H1 (cell line): ENCODE measurements around the gene ZCCHC12. TPM values are rescaled to one million over a fixed set of nuclear protein-coding genes. Genes with fewer than 3 reads are reported as not detected.

Source experiments
- CTCF ChIA-PET: fragments of 300-600 bp; sonication (Branson Sonifier 250); formaldehyde crosslinking; loops from one replicate; lab custom pipeline; 2021; ENCODE audit not compliant: partially characterized antibody; lab: Charles Lee
- POLR2A ChIA-PET: fragments of 300-600 bp; sonication (Branson Sonifier 250); formaldehyde crosslinking; loops from one replicate; lab custom pipeline; 2021; ENCODE audit warnings: inconsistent platforms; ENCODE audit not compliant: partially characterized antibody; lab: Charles Lee
- DNase-seq, 2 experiments: peaks; one replicate each; pipeline versions ENCODE4 v3.0.0 to v3.0.0-alpha.2; 2010 to 2022; ENCODE audit warnings: low spot score in 2 of 2, low read depth in 1 of 2, mixed read lengths in 1 of 2
- FAIRE-seq: peaks from 2 replicates; lab custom pipeline; 2011; peaks lifted over from hg19 to GRCh38; lab: Jason Lieb, UNC
- H2AFZ ChIP-seq: 2 replicates; pipeline ENCODE4 v1.8.1; 2012; ENCODE audit warnings: low read length, inconsistent platforms
- H2AK5ac ChIP-seq: 2 replicates; pipeline ENCODE4 v1.6.1; 2013; ENCODE audit warnings: low read depth, low read length
- H2BK120ac ChIP-seq: replicated peaks from 2 replicates; pipeline ENCODE3; 2013; ENCODE audit warnings: low read depth, low read length, inconsistent platforms
- H2BK12ac ChIP-seq: 2 replicates; pipeline ENCODE4 v1.6.1; 2013; ENCODE audit warnings: low read depth, low read length
- H2BK15ac ChIP-seq: 2 replicates; pipeline ENCODE4 v1.6.1; 2013; ENCODE audit warnings: low read length
- H2BK20ac ChIP-seq: 2 replicates; pipeline ENCODE4 v1.6.1; 2013; ENCODE audit warnings: low read length
- H2BK5ac ChIP-seq: 2 replicates; pipeline ENCODE4 v1.6.1; 2013; ENCODE audit warnings: low read depth, low read length
- H3K14ac ChIP-seq: 2 replicates; pipeline ENCODE4 v1.6.1; 2013; ENCODE audit warnings: inconsistent platforms; ENCODE audit not compliant: insufficient read length
- H3K18ac ChIP-seq: 2 replicates; pipeline ENCODE4 v1.6.1; 2013; ENCODE audit warnings: low read length; ENCODE audit errors: extremely low read depth
- H3K23ac ChIP-seq: 2 replicates; pipeline ENCODE4 v1.6.1; 2013; ENCODE audit warnings: inconsistent platforms; ENCODE audit not compliant: insufficient read length
- H3K23me2 ChIP-seq: 2 replicates; pipeline ENCODE4 v1.6.1; 2013; ENCODE audit warnings: low read depth, low read length
- H3K27ac ChIP-seq: 2 replicates; pipeline ENCODE4 v1.6.1; 2011; ENCODE audit warnings: low read depth, low read length, inconsistent platforms
- H3K27me3 ChIP-seq, 4 experiments: replicated peaks in 1 of 4; 1 replicate in 1 of 4; 2 replicates in 3 of 4; pipeline versions ENCODE4 v1.6.1 to v1.8.1; 2011 to 2013; ENCODE audit warnings: low read length in 3 of 4, mild to moderate bottlenecking in 3 of 4, inconsistent platforms in 2 of 4, mixed read lengths in 2 of 4, moderate library complexity in 1 of 4; ENCODE audit not compliant: control insufficient read depth in 3 of 4, insufficient read depth in 3 of 4; ENCODE audit errors: extremely low read depth in 1 of 4
- H3K36me3 ChIP-seq, 4 experiments: 2 replicates each; pipeline versions ENCODE4 v1.6.1 to v1.8.1; 2011 to 2013; ENCODE audit warnings: mild to moderate bottlenecking in 4 of 4, low read length in 3 of 4, moderate library complexity in 2 of 4, control low read depth in 1 of 4, inconsistent platforms in 1 of 4; ENCODE audit not compliant: insufficient read depth in 4 of 4, control insufficient read depth in 2 of 4
- H3K4ac ChIP-seq: replicated peaks from 2 replicates; pipeline ENCODE3; 2013; ENCODE audit warnings: low read length, low read depth, mixed read lengths, inconsistent platforms; ENCODE audit not compliant: insufficient read length
- H3K4me1 ChIP-seq, 4 experiments: replicated peaks in 1 of 4; 1 replicate in 1 of 4; 2 replicates in 3 of 4; pipeline versions ENCODE4 v1.6.1 to v1.8.1; 2011 to 2013; ENCODE audit warnings: low read length in 3 of 4, inconsistent platforms in 2 of 4, mixed read lengths in 1 of 4; ENCODE audit not compliant: insufficient read depth in 4 of 4, control insufficient read depth in 3 of 4
- H3K4me2 ChIP-seq, 2 experiments: 2 replicates each; pipeline versions ENCODE4 v1.6.1 to v1.8.1; 2011 to 2013; ENCODE audit warnings: low read depth in 2 of 2, low read length in 2 of 2, control low read depth in 1 of 2, inconsistent platforms in 1 of 2, mild to moderate bottlenecking in 1 of 2; ENCODE audit not compliant: insufficient read depth in 1 of 2
- H3K4me3 ChIP-seq, 4 experiments: fragments of 200-600, 300-600 bp in 1 of 4; sonication (generic), shearing (Covaris generic), sonication (Bioruptor Twin) in 1 of 4; 2 replicates each; pipeline versions ENCODE4 v1.5.1 to v1.8.1; 2011 to 2016; ENCODE audit warnings: low read length in 4 of 4, low read depth in 3 of 4, control low read depth in 2 of 4, inconsistent platforms in 2 of 4, mild to moderate bottlenecking in 2 of 4, mixed read lengths in 1 of 4, moderate library complexity in 1 of 4; ENCODE audit not compliant: insufficient read depth in 2 of 4; ENCODE audit errors: extremely low read depth in 1 of 4
- H3K56ac ChIP-seq: replicated peaks from 2 replicates; pipeline ENCODE3; 2013; ENCODE audit warnings: low read depth, mild to moderate bottlenecking, mixed read lengths, low read length, inconsistent platforms; ENCODE audit not compliant: insufficient read length
- H3K79me1 ChIP-seq: 2 replicates; pipeline ENCODE4 v1.6.1; 2013; ENCODE audit warnings: low read depth, low read length, control low read depth
- H3K79me2 ChIP-seq, 2 experiments: 2 replicates each; pipeline versions ENCODE4 v1.6.1 to v1.8.1; 2012 to 2013; ENCODE audit warnings: low read length in 2 of 2, mild to moderate bottlenecking in 2 of 2, inconsistent platforms in 1 of 2; ENCODE audit not compliant: insufficient read depth in 2 of 2, control insufficient read depth in 1 of 2
- H3K9ac ChIP-seq, 4 experiments: replicated peaks in 1 of 4; 1 replicate in 1 of 4; 2 replicates in 3 of 4; pipeline versions ENCODE4 v1.6.1 to v1.8.1; 2011 to 2013; ENCODE audit warnings: low read depth in 3 of 4, low read length in 3 of 4, control low read depth in 2 of 4, mild to moderate bottlenecking in 2 of 4, moderate library complexity in 2 of 4, inconsistent platforms in 1 of 4; ENCODE audit errors: extremely low read depth in 1 of 4
- H3K9me3 ChIP-seq, 2 experiments: 2 replicates each; pipeline versions ENCODE4 v1.6.1 to v1.8.1; 2012 to 2013; ENCODE audit warnings: mild to moderate bottlenecking in 2 of 2, moderate library complexity in 2 of 2, control low read depth in 1 of 2, inconsistent platforms in 1 of 2, low read depth in 1 of 2, low read length in 1 of 2, mixed read lengths in 1 of 2; ENCODE audit not compliant: insufficient read depth in 2 of 2
- H4K20me1 ChIP-seq, 2 experiments: replicated peaks in 1 of 2; 2 replicates each; pipeline versions ENCODE3 to v1.8.1; 2011 to 2013; ENCODE audit warnings: inconsistent platforms in 2 of 2, low read length in 2 of 2, mild to moderate bottlenecking in 1 of 2; ENCODE audit not compliant: insufficient read depth in 2 of 2, control insufficient read depth in 1 of 2
- H4K5ac ChIP-seq: 2 replicates; pipeline ENCODE4 v1.6.1; 2013; ENCODE audit warnings: low read length, low read depth, mixed read lengths, inconsistent platforms; ENCODE audit not compliant: insufficient read length
- H4K8ac ChIP-seq: 2 replicates; pipeline ENCODE4 v1.8.0; 2013; ENCODE audit warnings: mild to moderate bottlenecking, moderate library complexity, low read length, inconsistent platforms; ENCODE audit not compliant: insufficient read depth; ENCODE audit errors: extremely low read depth
- H4K91ac ChIP-seq: replicated peaks from 2 replicates; pipeline ENCODE3; 2013; ENCODE audit warnings: low read length, mixed read lengths, inconsistent platforms; ENCODE audit not compliant: insufficient read length
- CEBPB ChIP-seq: IDR thresholded peaks from 2 replicates; pipeline ENCODE4 v1.6.1; 2012; ENCODE audit warnings: low read depth, low read length
- RAD21 ChIP-seq, 2 experiments: IDR thresholded peaks in 1 of 2; conservative IDR thresholded peaks in 1 of 2; 2 replicates each; pipeline ENCODE4 v1.6.1; 2011; ENCODE audit warnings: low read depth in 2 of 2, low read length in 2 of 2, improper control_type of control experiment in 1 of 2, inconsistent platforms in 1 of 2, mild to moderate bottlenecking in 1 of 2, moderate library complexity in 1 of 2
- WGBS, 2 experiments: shearing (Covaris generic) in 1 of 2; methylation state at CpG; one replicate each; pipeline versions ENCODE4 v1.1.6 to v1.1.7; 2013 to 2015; ENCODE audit warnings: low lambda C conversion rate in 2 of 2, mixed read lengths in 2 of 2, inconsistent platforms in 1 of 2, low coverage in 1 of 2, missing lambda C conversion rate in 1 of 2; ENCODE audit not compliant: insufficient replicate concordance in 2 of 2, insufficient coverage in 1 of 2, insufficient read length in 1 of 2; ENCODE audit errors: extremely low coverage in 1 of 2, missing lambda C conversion rate in 1 of 2; 5-methylcytosine and 5-hydroxymethylcytosine counted together
- polyA plus RNA-seq, 7 experiments: library from polyadenylated mRNA; depleted of rRNA in 3 of 7; stranded (reverse) in 5 of 7; unstranded in 2 of 7; fragments of >200 nt in 5 of 7; fragments of 200-250 nt in 2 of 7; gene quantifications; 1 replicate in 5 of 7; 2 replicates in 1 of 7; 4 replicates in 1 of 7; pipeline versions ENCODE4 v1.2.1 to v1.2.3, GENCODE V29; 2011 to 2013; ENCODE audit warnings: missing spikeins in 2 of 7, mixed read lengths in 2 of 7
- total RNA-seq: library from RNA; stranded (reverse); fragmentation: NEBNext Ultra II Directional; extraction: Animal tissue kit (Norgen Biotek cat#: 25700); gene quantifications from 2 replicates; pipeline ENCODE4 v1.2.1, GENCODE V29; 2021
- TF ChIP-seq, protein P1 (sequence below), 3 experiments: IDR thresholded peaks; 1 replicate in 2 of 3; 2 replicates in 1 of 3; pipeline versions ENCODE4 v1.5.1 to v1.6.1; 2011; ENCODE audit warnings: low read length in 3 of 3, mild to moderate bottlenecking in 3 of 3, inconsistent platforms in 2 of 3, low read depth in 1 of 3, moderate library complexity in 1 of 3; ENCODE audit not compliant: insufficient read depth in 1 of 3; ENCODE audit errors: control extremely low read depth in 1 of 3

ZCCHC12 gene
- total and polyA plus RNA-seq, 2 of the 8 experiments (the other 6 are each of a cell fraction or from before 2014, with no cell fraction given), result 0.76 to 1.3 TPM

DNA sequence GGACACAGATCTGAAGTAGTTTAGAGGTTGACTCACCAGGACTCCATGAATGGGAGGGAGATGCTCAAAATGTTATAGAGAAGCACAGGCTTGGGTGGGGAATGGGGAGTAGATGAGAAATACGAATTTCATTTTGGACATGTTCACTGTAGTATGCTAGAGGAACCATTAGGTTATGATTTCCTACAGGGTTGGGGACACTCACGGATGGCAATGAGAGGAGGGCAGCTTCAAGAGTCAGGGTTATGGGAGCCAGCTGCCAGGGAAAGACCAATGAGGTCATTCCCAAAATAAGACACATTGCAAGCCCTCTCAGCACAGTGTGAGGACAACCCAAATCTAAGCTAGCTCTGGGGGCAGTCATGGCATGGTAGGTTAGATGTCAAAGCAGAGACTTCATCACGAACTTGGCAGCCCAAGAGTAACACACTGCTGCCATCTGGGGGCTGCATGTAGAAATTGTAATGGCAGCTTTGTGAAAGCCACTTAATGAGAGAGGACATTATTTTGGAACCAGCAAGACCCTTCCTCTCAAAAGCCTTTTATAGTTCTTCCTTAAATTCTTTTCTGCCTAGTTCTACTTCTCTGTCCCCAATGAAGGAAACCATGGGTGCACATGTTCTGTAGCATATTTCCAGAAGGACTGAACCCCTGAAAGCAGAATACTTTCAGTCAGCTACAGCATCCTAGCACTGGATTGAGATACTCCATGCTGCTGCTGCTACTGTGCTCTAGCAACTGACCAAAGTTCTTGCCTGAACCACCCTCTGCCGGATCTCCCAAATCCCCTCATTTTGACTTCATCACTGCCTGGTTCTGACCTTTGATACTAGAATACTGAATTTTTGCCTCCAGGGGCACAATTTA is 16.2 kb upstream of the ZCCHC12 start:
- H3K36me3 ChIP-seq, result no peaks in the 10 kb centered on the region
- ChIA-PET POLR2A (no interaction called here), CTCF (interaction anchor here (0.9 to 2.5 kb wide), 15 partner anchors 9 to 349 kb away, joined by 3 to 13 read pairs (median 4); partner anchors contain the start of gene ZCCHC12)
- no peak overlapping the region for H2BK15ac ChIP-seq
- H2AK5ac ChIP-seq, result no peak overlapping the region
- H2BK12ac ChIP-seq, result no peak overlapping the region
- no peak overlapping the region for H3K14ac ChIP-seq
- no peaks in the 10 kb centered on the region for H3K4me1 ChIP-seq
- H2BK120ac ChIP-seq, result no peak overlapping the region
- no peaks in the 10 kb centered on the region for H3K23me2 ChIP-seq
- WGBS, 2 experiments, result 60% methylated on average over 4 of the region's 4 CpGs; no CpG with 5 or more reads in 1 of the 2 experiments
- H4K20me1 ChIP-seq, result no peaks in the 10 kb centered on the region
- H3K4me2 ChIP-seq, result no peak overlapping the region
- H3K4me3 ChIP-seq, result no peak overlapping the region
- H3K9me3 ChIP-seq, result no peaks in the 10 kb centered on the region; a peak in 1 of 4 replicates
- H2BK5ac ChIP-seq, result no peak overlapping the region
- no peak overlapping the region for H3K18ac ChIP-seq
- DNase-seq, result no peak
- H3K79me1 ChIP-seq, result no peaks in the 10 kb centered on the region
- H3K56ac ChIP-seq, result no peak overlapping the region
- H3K4ac ChIP-seq, result no peak overlapping the region
- TF ChIP-seq RAD21 (IDR thresholded peaks at IDR 0.05 in 1 of 2, conservative IDR thresholded peaks at IDR 0.05 in 1 of 2; ENCODE audit: low read depth in 2 of 2, low read length in 2 of 2) (peak; percentile 90 to 92), CEBPB (no peak)
- TF ChIP-seq, protein P1, sequence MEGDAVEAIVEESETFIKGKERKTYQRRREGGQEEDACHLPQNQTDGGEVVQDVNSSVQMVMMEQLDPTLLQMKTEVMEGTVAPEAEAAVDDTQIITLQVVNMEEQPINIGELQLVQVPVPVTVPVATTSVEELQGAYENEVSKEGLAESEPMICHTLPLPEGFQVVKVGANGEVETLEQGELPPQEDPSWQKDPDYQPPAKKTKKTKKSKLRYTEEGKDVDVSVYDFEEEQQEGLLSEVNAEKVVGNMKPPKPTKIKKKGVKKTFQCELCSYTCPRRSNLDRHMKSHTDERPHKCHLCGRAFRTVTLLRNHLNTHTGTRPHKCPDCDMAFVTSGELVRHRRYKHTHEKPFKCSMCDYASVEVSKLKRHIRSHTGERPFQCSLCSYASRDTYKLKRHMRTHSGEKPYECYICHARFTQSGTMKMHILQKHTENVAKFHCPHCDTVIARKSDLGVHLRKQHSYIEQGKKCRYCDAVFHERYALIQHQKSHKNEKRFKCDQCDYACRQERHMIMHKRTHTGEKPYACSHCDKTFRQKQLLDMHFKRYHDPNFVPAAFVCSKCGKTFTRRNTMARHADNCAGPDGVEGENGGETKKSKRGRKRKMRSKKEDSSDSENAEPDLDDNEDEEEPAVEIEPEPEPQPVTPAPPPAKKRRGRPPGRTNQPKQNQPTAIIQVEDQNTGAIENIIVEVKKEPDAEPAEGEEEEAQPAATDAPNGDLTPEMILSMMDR (IDR thresholded peaks at IDR 0.05; ENCODE audit: control extremely low read depth in 1 of 3, insufficient read depth in 1 of 3, low read depth in 1 of 3, low read length in 3 of 3), result peak; percentile 11 to 73 (median 68)
- no peak overlapping the region for H3K9ac ChIP-seq
- no peak overlapping the region for H2AFZ ChIP-seq
- H3K27me3 ChIP-seq, result no peaks in the 10 kb centered on the region
- peak; percentile 98 for FAIRE-seq
- H3K79me2 ChIP-seq, result no peaks in the 10 kb centered on the region
- H4K91ac ChIP-seq, result no peak overlapping the region
- H3K23ac ChIP-seq, result no peak overlapping the region
- no peak overlapping the region for H2BK20ac ChIP-seq
- H3K27ac ChIP-seq, result no peak overlapping the region
- H4K5ac ChIP-seq, result no peak overlapping the region
- H4K8ac ChIP-seq, result no peak overlapping the region
